Body of pancreas (tissue), 4 donors: ENCODE data around the gene SEMA4D.

ENCODE experiments used
- POLR2A ChIP-seq, 3 donors: fragments of 450-650 bp; IDR thresholded peaks; one replicate each; pipeline ENCODE4 v1.6.1; 2016; ENCODE audit warnings: antibody characterized with exemption in 3 of 3, mild to moderate bottlenecking in 2 of 3
- TF ChIP-seq, protein P1 (sequence below), 7 experiments: fragments of 450-650 bp in 4 of 7; fragments of 200-600 bp in 3 of 7; sonication (generic) in 3 of 7; IDR thresholded peaks; one replicate each; pipeline ENCODE4 v1.5.1; 2016 to 2019; ENCODE audit warnings: antibody characterized with exemption in 7 of 7

DNA sequence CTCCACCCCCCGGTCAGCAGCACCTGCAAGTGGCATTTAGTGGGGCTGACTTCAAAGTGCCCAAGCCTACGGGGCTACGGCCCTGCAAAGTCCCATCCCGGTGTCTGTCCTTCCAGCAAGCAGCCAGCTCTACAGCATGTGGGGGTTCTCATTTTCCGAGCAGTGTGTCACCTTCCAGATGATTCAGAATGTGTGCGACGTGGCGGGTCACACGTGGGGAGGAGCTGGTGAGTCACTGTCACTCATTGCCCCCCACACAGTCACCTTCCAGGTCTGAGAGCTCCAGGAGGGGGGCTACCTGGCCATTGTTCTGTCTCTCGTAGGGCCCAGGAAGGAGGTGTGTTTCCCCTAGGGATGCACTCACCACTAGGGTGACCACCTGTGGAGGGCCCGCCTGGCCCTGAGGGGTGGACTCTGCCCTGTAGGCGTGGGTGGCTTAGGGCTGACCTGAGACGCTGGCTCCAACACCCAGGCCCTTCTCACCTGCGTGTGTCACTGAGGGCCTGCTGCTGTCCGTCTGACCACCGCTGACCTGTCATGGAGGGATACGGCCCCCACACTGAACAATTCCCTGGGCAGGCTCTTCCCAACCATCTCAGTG, 70.2 kb downstream of the SEMA4D start:
- TF ChIP-seq, protein P1, sequence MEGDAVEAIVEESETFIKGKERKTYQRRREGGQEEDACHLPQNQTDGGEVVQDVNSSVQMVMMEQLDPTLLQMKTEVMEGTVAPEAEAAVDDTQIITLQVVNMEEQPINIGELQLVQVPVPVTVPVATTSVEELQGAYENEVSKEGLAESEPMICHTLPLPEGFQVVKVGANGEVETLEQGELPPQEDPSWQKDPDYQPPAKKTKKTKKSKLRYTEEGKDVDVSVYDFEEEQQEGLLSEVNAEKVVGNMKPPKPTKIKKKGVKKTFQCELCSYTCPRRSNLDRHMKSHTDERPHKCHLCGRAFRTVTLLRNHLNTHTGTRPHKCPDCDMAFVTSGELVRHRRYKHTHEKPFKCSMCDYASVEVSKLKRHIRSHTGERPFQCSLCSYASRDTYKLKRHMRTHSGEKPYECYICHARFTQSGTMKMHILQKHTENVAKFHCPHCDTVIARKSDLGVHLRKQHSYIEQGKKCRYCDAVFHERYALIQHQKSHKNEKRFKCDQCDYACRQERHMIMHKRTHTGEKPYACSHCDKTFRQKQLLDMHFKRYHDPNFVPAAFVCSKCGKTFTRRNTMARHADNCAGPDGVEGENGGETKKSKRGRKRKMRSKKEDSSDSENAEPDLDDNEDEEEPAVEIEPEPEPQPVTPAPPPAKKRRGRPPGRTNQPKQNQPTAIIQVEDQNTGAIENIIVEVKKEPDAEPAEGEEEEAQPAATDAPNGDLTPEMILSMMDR (IDR thresholded peaks at IDR 0.05) = no peak
- no peak for TF ChIP-seq POLR2A (IDR thresholded peaks at IDR 0.05)
